ENCODE results near the gene PDE10A.
A peak's percentile ranks its signal among the peaks of the same experiment; 100 is the strongest.
"Not testable (repeated sequence)": the region's sequence is repeated elsewhere in the genome, so short reads cannot be mapped to it uniquely, and the experiment has no call there.

Gene PDE10A

GRCh38 chr6:165580136-165580535, 82.9 kb downstream of the PDE10A start:
- peak; percentile 21 for DNase-seq

DNA sequence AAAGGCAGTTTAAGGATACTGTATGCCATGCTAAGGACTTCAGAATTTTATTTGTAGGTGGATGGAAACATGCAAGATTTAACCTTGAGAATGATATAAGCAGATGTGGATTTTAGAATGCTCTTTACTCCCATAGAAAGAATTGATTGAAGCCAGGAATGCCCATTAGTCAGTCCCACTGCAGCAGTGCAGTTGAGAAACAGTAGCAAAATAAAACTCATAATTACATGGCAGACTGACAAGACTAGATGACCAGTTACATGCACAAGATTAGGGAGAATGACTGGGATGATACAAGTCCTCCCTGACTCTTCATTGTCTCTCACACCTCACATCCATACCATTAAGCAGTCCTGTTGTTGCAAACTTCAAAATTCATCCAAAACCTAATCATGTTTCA, 83.9 kb downstream of the PDE10A start:
- no peak for DNase-seq

- no peak for DNase-seq
Observed at GRCh38 chr6:165577556-165577955, 85.5 kb downstream of the PDE10A start.

- no peak for DNase-seq
Observed at GRCh38 chr6:165575158-165575549, 87.9 kb downstream of the PDE10A start.

- DNase-seq: no peak
Observed at GRCh38 chr6:165574220-165575157, 88.6 kb downstream of the PDE10A start.

- peak; percentile 66 for DNase-seq
Observed at GRCh38 chr6:165573671-165574070, 89.4 kb downstream of the PDE10A start.

DNA sequence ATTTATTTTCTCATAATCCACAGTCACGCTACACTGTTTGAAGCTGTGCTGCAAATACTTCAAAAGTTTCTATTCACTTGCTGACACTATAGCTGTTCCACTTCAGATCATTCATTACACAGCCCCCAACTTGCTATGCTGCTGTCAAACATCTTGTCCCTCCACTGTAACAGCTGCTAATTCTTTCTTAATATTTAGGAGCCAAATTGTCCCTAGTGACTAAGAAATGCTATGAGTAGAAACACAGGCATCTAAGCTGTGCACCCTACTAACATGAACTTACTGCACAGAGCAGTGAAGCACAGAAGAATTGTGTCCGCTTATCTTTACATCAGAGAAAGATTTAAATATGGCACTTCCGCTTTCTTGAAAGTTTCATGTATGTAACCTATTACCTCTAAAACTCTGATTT, 91.3 kb downstream of the PDE10A start:
- DNase-seq: peak; percentile 47

DNA sequence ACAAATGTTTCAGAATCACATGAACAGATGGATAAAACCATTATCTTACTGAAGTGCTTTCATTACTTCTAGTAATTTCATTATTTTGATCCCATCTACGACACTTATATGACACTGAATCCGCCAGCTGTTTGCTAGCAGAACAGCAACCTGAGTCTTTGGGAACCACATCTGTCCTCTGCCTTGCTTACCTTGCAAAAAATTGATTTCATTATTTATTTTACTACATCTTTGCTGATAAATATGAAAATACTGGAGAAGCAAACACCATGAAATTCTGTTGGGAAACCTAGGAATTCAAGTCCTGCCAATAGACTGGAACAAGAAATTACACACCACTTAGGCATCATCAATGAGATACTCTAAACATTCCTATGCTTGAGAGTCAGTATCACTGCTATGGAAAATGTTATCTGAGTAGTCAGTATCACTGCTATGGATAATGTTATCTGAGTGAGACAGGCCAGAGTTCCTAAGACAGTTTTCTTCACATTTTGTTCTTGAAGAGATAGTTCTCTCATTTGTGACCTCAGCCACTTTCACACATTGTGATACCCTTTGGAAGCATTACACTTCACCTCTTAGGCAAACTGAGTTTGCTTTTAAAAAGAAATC, 91.9 kb downstream of the PDE10A start:
- peak; percentile 58 for DNase-seq

DNA sequence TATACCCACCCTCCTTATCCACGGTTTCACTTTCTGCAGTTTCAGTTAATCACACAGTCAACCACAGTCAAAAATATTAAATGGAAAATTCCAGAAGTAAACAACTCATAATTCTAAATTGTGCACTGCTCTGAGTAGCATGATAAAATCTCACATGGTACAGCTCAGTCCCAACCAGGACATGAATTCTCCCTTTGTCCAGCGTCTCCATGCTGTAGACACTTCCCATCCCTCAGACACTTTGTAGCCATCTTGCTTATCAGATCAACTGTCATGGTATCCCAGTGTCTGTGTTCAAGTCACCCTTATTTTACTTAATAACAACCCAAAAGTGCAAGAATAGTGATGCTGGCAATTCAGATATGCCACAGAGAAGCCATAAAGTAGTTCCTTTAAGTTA, 94.7 kb downstream of the PDE10A start:
- no peak for DNase-seq

- DNase-seq: no peak
Observed at GRCh38 chr6:165566088-165566828, 96.8 kb downstream of the PDE10A start.

- no peak for DNase-seq
Observed at GRCh38 chr6:165562421-165563090, 100.5 kb downstream of the PDE10A start.

GRCh38 chr6:165559632-165560031, 103.4 kb downstream of the PDE10A start:
- no peak for DNase-seq

DNA sequence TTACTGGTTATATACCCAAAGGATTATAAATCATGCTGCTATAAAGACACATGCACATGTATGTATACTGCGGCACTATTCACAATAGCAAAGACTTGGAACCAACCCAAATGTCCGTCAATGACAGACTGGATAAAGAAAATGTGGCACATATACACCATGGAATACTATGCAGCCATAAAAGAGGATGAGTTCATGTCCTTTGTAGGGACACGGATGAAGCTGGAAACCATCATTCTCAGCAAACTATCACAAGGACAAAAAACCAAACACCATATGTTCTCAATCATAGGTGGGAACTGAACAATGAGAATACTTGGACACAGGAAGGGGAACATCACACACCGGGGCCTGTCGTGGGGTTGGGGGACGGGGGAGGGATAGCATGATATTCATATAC, 104.9 kb downstream of the PDE10A start:
- DNase-seq: not testable (repeated sequence)

DNA sequence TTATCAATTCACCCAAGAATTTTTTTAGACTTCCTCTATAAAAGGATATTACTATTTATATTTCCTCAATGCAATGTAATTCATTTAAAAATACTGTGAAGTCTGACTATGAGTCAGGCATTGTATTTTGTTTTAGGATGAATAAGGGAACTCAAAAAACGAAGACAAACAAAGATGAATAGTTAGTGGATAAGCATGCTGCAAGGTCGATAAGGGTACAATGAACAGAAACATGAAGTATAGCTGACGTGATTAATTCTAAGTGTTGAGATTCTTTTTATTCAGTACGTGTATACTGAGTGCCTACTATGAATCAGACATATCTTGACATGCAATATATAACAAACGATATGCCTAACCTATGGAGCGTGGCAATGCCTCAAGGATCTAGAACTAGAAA, 105.4 kb downstream of the PDE10A start:
- DNase-seq: no peak

GRCh38 chr6:165556116-165556843, 106.8 kb downstream of the PDE10A start:
- no peak for DNase-seq

- DNase-seq: not testable (repeated sequence)
Observed at GRCh38 chr6:165554644-165555043, 108.4 kb downstream of the PDE10A start.

GRCh38 chr6:165552248-165552736, 110.7 kb downstream of the PDE10A start:
- no peak for DNase-seq

DNA sequence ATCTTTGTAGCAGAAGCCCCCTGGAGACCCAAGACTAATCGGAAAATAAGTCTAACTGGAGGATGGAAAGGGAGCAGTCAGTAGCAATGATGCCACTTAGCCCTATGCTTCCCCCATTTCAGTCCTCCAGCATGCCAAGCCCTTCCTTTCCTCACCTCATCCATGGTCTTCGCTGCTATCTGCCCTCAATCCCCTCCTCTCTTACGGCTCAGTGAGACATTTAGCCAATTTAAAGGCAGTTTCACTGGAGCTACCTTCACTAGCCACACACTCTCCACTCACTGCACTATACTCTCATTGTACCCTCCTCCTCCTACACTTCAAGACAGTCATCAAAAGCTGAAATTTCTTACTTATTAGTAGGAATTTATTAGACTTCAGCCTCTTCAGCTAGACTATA, 111.2 kb downstream of the PDE10A start:
- no peak for DNase-seq

DNA sequence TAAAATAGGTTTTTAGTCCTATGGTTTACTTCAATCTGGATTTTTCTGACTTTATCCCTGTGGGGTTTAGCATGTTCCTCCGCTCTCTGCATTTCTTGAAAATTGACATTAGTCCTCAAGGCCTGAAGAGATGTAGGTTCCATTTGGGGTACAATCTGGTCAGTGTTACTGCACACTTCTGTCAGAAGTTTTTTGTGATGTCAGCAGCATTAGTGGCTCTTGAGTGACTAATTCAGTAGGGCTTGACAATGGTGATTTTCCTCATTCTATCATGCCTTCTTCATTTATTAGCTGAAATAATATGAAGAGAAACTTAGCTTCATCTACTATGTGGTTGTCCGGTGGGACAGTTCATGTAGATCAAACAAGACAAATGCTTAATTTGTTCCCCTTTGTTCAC, 114.6 kb downstream of the PDE10A start:
- DNase-seq: no peak

GRCh38 chr6:165545806-165546205, 117.2 kb downstream of the PDE10A start:
- DNase-seq: no peak

- peak; percentile 15 for DNase-seq
Observed at GRCh38 chr6:165543781-165544180, 119.3 kb downstream of the PDE10A start.

GRCh38 chr6:165536911-165537310, 126.1 kb downstream of the PDE10A start:
- DNase-seq: no peak

Measured in fibroblast of skin of right biceps (primary cell).